Measurements from ENCODE around the gene KLHL21.

The KLHL21 gene

GRCh38 chr1:6554031-6554906 is 48.4 kb downstream of the KLHL21 start, which contains the start of gene NOL9:
Gene NOL9 (minus strand): TSS chr1:6554513. CDS start chr1:6554502, 11 bp downstream.
- peak; percentile 88 to 92 (median 90) for DNase-seq (ENCODE audit: low read depth in 3 of 3)

- no peak for DNase-seq (ENCODE audit: low read depth in 3 of 3)
These were observed 55.4 kb downstream of the KLHL21 start for GRCh38 chr1:6547301-6547700.

GRCh38 chr1:6546326-6546725 is 56.3 kb downstream of the KLHL21 start:
- no peak for DNase-seq (ENCODE audit: low read depth in 3 of 3)

- DNase-seq (ENCODE audit: low read depth in 3 of 3): peak in 1 of 3 donors; percentile 2
These were observed 57.2 kb downstream of the KLHL21 start for GRCh38 chr1:6545276-6546112.

- DNase-seq (ENCODE audit: low read depth in 3 of 3): no peak
These were observed 57.8 kb downstream of the KLHL21 start for GRCh38 chr1:6544831-6545230.

Measured in stimulated activated CD4-positive, alpha-beta T cell treated with anti-CD3 and anti-CD28 coated beads, TNF-alpha, amount 100 ng/mL, for 48 hours (primary cell).